22Rv1 (cell line): ENCODE results near the gene VAPB.

Source experiments
- H3K27ac ChIP-seq: fragments of 450-650 bp; 2 replicates; pipeline ENCODE4 v1.5.1; 2017
- ZFX ChIP-seq: fragments of 450-650 bp; IDR thresholded peaks from 2 replicates; pipeline ENCODE4 v1.6.1; 2017; ENCODE audit warnings: antibody characterized with exemption, borderline replicate concordance
- TF ChIP-seq, protein P1 (sequence below): fragments of 450-650 bp; IDR thresholded peaks from 2 replicates; pipeline ENCODE4 v1.5.1; 2017; ENCODE audit warnings: mild to moderate bottlenecking

The VAPB gene

DNA sequence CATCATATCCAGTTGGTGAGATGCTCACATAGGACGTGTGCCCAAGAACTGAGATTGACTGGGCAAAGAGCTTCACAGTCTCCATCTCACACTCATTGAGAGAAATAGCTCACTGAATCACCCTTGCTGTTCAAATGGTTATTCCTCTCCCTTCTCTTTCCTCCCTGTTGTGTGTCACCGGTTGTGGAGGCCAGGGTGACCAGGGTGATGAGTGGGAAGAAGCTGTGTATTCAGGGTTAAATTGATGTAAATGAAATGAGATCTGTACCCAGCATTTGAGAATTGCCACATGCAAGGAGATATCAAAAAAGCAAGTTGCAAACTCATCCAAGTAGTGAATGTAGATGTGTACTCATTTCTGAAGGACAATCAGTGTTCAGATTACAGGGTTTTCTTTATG lies 36.6 kb upstream of the VAPB start:
- no peak overlapping the region for H3K27ac ChIP-seq
- TF ChIP-seq ZFX, result no peak
- TF ChIP-seq, protein P1, sequence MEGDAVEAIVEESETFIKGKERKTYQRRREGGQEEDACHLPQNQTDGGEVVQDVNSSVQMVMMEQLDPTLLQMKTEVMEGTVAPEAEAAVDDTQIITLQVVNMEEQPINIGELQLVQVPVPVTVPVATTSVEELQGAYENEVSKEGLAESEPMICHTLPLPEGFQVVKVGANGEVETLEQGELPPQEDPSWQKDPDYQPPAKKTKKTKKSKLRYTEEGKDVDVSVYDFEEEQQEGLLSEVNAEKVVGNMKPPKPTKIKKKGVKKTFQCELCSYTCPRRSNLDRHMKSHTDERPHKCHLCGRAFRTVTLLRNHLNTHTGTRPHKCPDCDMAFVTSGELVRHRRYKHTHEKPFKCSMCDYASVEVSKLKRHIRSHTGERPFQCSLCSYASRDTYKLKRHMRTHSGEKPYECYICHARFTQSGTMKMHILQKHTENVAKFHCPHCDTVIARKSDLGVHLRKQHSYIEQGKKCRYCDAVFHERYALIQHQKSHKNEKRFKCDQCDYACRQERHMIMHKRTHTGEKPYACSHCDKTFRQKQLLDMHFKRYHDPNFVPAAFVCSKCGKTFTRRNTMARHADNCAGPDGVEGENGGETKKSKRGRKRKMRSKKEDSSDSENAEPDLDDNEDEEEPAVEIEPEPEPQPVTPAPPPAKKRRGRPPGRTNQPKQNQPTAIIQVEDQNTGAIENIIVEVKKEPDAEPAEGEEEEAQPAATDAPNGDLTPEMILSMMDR, result no peak

DNA sequence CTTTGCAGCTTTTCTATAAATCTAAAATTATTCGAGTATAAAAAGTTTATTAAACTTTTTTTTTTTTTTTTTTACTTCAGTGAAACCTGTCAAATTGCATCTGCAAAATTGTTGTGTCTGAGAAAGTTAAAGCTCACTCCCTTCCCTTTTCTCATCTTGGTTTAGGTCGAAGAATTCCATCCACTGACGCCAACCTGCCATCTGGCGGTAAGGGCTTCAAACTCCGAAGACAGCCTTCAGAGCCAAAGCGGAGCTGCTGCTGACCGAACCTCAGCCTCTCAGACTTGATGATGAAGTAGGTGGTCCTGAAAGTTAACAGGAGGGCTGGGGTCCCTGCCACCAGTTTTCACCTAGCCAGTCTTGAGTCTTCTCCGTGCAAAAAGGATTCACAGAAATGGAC lies 29.6 kb upstream of the VAPB start:
- H3K27ac ChIP-seq, result no peak overlapping the region
- TF ChIP-seq, protein P1, result no peak
- TF ChIP-seq ZFX, result no peak

DNA sequence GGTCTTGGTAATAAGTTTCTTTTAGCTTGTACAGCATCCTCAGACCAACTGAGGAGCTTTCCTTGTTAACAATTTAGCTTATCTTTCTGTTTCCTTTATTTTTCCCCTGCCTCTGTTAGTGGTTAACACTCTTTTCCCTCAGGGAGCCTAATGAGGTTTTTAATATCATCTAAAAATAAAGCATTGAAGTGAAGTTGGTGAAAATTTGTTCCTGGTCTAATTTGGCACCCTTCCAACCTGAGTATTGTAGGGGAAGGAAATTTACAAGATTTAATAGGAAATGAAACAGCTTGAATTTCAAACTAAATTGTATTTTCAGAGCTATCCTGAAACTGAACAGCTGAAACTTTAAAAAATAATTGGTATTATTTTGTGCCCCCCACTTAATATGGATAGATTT lies 28.1 kb upstream of the VAPB start:
- TF ChIP-seq, protein P1, result no peak
- no peak for TF ChIP-seq ZFX
- H3K27ac ChIP-seq, result no peak overlapping the region

DNA sequence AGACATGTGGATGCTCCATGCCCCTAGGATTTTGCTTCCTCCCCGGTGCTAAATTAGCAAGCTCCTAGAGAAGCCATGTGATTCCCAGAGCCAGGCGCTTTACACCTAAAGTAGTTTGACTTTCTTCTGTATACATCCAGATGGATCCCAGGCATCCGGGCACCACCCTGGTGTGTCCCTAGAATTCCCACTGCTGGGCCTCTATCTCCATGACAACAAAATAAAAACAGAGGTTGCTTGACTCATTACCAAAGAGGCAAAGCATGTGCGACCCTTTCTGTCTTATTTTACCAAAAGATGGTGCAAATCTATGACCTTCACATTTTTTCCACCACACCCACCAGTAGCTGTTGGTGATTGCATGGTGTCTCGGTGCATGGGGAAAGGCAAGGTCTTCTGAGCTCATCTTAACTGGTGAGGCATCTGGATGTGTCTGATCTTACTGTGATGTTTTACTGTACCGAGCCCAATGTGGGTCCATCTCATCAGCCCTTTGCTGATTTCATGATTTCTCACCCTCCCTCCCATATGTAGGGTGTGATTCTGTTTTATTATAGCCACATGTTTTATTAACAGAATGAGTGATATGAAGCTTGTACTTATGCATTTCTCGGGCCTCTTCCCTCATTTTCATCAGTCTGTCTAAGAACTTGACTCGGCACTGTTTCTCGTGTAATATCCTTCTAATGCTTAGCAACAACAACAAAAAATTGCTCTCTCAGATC lies 27.4 kb upstream of the VAPB start:
- H3K27ac ChIP-seq, result no peak overlapping the region
- TF ChIP-seq, protein P1, result no peak
- no peak for TF ChIP-seq ZFX

DNA sequence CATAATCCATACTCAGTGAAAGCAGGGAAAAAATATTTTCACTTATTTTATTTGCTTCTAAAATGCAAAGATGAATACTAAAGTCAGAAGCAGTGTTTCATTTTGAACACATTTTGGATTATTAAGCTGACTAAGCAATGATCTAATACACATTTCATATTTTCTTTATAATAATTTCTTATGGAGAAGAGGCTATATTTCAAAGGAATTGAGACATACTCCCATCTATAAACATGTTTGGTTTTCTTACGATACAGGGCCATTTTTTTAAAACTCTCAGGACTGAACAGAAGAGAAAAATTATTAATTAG lies 26.9 kb upstream of the VAPB start:
- H3K27ac ChIP-seq, result no peak overlapping the region
- TF ChIP-seq, protein P1, result no peak
- TF ChIP-seq ZFX, result no peak

DNA sequence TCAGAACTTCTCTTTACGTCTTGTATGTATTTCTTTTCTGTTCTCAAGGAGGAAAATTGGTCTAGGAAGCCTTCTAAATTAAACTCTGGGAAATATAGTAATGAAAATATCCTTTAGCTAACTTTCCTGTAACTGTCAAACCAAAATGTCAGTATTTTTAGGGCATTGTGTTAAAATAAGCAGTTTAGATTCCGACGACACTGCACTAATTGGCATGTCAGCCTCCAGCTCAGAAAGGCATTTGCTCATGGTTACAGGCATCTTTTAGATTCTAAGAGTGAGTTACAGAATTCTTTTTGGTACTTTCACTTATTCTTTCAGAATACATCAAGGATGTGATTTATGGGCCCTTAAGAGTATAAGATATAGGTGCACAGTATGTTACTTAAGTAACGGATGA lies 26.1 kb upstream of the VAPB start:
- TF ChIP-seq ZFX, result no peak
- TF ChIP-seq, protein P1, result no peak

DNA sequence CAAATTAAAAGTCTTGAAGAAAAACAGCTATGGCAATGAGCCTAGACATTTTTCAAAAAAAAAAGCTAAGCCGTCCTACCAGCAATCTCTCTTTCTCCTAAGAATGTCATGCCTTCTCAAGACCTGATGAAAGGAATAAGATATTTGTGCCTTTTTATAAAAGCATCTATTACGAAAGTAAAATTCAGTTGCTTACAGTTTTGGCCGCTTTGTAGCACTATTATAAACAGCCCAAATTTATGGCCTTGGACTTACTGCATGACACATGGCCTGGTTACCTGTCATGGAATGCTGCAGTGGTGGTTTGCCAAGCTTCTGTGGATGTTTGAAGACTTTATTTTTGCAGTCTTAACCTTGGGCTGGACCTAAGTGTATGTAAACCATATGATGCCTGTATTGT lies 22.2 kb upstream of the VAPB start:
- H3K27ac ChIP-seq, result no peak overlapping the region
- TF ChIP-seq ZFX, result no peak
- TF ChIP-seq, protein P1, result no peak

More for the DNA sequence above, 26.1 kb upstream of the VAPB start:
- no peak overlapping the region for H3K27ac ChIP-seq
